Stimulated activated CD4-positive, alpha-beta T cell treated with anti-CD3 and anti-CD28 coated beads, Interleukin-2, amount 100 ng/mL, for 48 hours (primary cell): ENCODE measurements around the gene CCDC141.
"Not testable (repeated sequence)": the region's sequence is repeated elsewhere in the genome, so short reads cannot be mapped to it uniquely, and the experiment has no call there.

ENCODE experiments used
- DNase-seq, 2 donors: peaks; one replicate each; pipeline ENCODE4 v3.0.0-alpha.2; 2020

CCDC141 gene

GRCh38 chr2:179049546-179050311 is at the start of gene CCDC141:
CCDC141 (minus strand) TSS chr2:179050137; CDS start chr2:179049941, 196 bp downstream.
- no peak for DNase-seq

GRCh38 chr2:179098080-179098689 is 48.2 kb upstream of the CCDC141 start:
- no peak for DNase-seq

GRCh38 chr2:179097131-179097530 is 47.2 kb upstream of the CCDC141 start:
- DNase-seq, result no peak

GRCh38 chr2:179096090-179096489 is 46.2 kb upstream of the CCDC141 start:
- DNase-seq, result no peak

- DNase-seq, result not testable (repeated sequence)
These were observed 43.0 kb upstream of the CCDC141 start for GRCh38 chr2:179092912-179093311.

- no peak for DNase-seq
These were observed 32.8 kb upstream of the CCDC141 start for GRCh38 chr2:179082697-179083096.

- DNase-seq, result no peak
These were observed 32.0 kb upstream of the CCDC141 start for GRCh38 chr2:179081954-179082353.

- no peak for DNase-seq
These were observed 22.6 kb upstream of the CCDC141 start for GRCh38 chr2:179072527-179072926.

- no peak for DNase-seq
These were observed 21.9 kb upstream of the CCDC141 start for GRCh38 chr2:179071810-179072355.

GRCh38 chr2:179070895-179071294 is 21.0 kb upstream of the CCDC141 start:
- DNase-seq, result no peak

- no peak for DNase-seq
These were observed 19.7 kb upstream of the CCDC141 start for GRCh38 chr2:179069685-179070084.

- DNase-seq, result no peak
These were observed 19.2 kb upstream of the CCDC141 start for GRCh38 chr2:179068991-179069643.

- DNase-seq, result no peak
These were observed 9.2 kb upstream of the CCDC141 start for GRCh38 chr2:179059026-179059700.

- no peak for DNase-seq
These were observed 7.8 kb upstream of the CCDC141 start for GRCh38 chr2:179057737-179058136.

GRCh38 chr2:179053568-179053967 is 3.6 kb upstream of the CCDC141 start:
- not testable (repeated sequence) for DNase-seq

- no peak for DNase-seq
These were observed 1.3 kb upstream of the CCDC141 start for GRCh38 chr2:179051250-179051649.

- no peak for DNase-seq
These were observed 818 bp upstream of the CCDC141 start for GRCh38 chr2:179050755-179051154.

- no peak for DNase-seq
These were observed 763 bp downstream of the CCDC141 start for GRCh38 chr2:179049203-179049545.

GRCh38 chr2:179048099-179048498 is 1.8 kb downstream of the CCDC141 start:
- no peak for DNase-seq

GRCh38 chr2:179045602-179046001 is 4.3 kb downstream of the CCDC141 start:
- DNase-seq, result not testable (repeated sequence)

- DNase-seq, result no peak
These were observed 5.4 kb downstream of the CCDC141 start for GRCh38 chr2:179044500-179044899.

- no peak for DNase-seq
These were observed 12.1 kb downstream of the CCDC141 start for GRCh38 chr2:179037807-179038206.

GRCh38 chr2:179036353-179036905 is 13.5 kb downstream of the CCDC141 start:
- no peak for DNase-seq
